Peyer's patch (tissue), 4 donors: Measurements from ENCODE around the gene KRT39.

Experiments used
- POLR2A ChIP-seq, 2 donors: fragments of 450-650 bp; IDR thresholded peaks; one replicate each; pipeline ENCODE4 v1.5.1; 2017; ENCODE audit warnings: antibody characterized with exemption in 2 of 2, mild to moderate bottlenecking in 2 of 2, moderate library complexity in 2 of 2
- TF ChIP-seq, protein P1 (sequence below), 6 experiments: fragments of 450-650 bp in 4 of 6; fragments of 200-600 bp in 2 of 6; sonication (generic) in 1 of 6; IDR thresholded peaks; one replicate each; pipeline ENCODE4 v1.5.1; 2017 to 2019; ENCODE audit warnings: antibody characterized with exemption in 6 of 6, mild to moderate bottlenecking in 3 of 6, moderate library complexity in 1 of 6

DNA sequence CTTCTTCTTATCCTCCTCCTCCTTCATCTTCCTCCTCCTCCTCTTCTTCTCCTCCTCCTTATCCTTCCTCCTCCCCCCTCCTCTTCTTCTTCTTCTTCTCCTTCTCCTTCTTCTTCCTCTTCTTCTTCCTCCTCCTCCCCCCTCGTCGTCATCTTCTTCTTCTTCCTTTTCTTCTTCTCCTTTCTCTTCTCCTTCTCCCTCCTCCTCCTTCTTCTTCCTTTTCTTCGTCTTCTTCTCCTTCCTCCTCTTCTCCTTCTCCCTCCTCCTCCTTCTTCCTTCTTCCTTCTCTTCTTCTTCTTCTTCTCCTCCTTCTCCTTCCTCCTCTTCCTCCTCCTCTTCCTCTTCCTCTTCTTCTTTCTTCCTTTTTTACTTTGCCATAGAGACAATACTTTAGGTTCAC, 24.2 kb downstream of the KRT39 start:
- TF ChIP-seq, protein P1, sequence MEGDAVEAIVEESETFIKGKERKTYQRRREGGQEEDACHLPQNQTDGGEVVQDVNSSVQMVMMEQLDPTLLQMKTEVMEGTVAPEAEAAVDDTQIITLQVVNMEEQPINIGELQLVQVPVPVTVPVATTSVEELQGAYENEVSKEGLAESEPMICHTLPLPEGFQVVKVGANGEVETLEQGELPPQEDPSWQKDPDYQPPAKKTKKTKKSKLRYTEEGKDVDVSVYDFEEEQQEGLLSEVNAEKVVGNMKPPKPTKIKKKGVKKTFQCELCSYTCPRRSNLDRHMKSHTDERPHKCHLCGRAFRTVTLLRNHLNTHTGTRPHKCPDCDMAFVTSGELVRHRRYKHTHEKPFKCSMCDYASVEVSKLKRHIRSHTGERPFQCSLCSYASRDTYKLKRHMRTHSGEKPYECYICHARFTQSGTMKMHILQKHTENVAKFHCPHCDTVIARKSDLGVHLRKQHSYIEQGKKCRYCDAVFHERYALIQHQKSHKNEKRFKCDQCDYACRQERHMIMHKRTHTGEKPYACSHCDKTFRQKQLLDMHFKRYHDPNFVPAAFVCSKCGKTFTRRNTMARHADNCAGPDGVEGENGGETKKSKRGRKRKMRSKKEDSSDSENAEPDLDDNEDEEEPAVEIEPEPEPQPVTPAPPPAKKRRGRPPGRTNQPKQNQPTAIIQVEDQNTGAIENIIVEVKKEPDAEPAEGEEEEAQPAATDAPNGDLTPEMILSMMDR (IDR thresholded peaks at IDR 0.05), result no peak
- no peak for TF ChIP-seq POLR2A (IDR thresholded peaks at IDR 0.05)
